Measurements from ENCODE around the gene KLHL3. TPM values are rescaled to one million over a fixed set of nuclear protein-coding genes. Genes with fewer than 3 reads are reported as not detected.
A peak's percentile ranks its signal among the peaks of the same experiment; 100 is the strongest.

The KLHL3 gene
- total and polyA plus RNA-seq, 10 donors, result 1.3 to 17.9 (median 9.5) TPM

DNA sequence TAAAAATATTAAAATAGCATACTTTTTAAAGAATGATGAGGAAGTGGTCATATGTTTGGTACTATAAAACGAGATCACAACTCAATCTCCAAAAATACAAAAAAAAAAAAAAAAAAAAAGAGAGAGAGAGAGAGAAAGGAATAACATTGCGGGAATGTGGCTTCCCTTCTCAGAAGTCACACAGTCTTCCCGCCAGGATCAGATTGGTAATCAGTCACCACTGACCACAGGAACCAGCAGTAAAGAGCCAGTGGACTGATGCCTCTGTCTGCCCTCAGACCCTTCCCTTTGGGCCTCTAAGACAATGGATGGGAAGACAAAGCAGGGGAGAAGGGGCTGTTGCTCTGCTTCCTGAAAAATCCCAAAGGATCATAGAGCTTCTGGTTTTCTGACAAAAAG, 104.9 kb downstream of the KLHL3 start:
- H3K4me3 ChIP-seq, result no peak overlapping the region
- H3K36me3 ChIP-seq, result peaks cover 0 to 5% (median 0%) of the 10 kb centered on the region in 6 donors
- intact Hi-C loops (cut with DNase I; ENCODE audit: low total_unique reads), result no loop called here
- DNase-seq, result no peak
- no peak overlapping the region for H3K27ac ChIP-seq
- no peak for TF ChIP-seq CTCF (IDR thresholded peaks at IDR 0.05 in 8 of 11, conservative IDR thresholded peaks at IDR 0.05 in 3 of 11)
- TF ChIP-seq POLR2AphosphoS5 (IDR thresholded peaks at IDR 0.05), result no peak
- TF ChIP-seq POLR2A (IDR thresholded peaks at IDR 0.05), result no peak
- peaks cover 0 to 15% (median 7%) of the 10 kb centered on the region in 6 donors for H3K4me1 ChIP-seq
- 67 to 81% (median 77%) methylated on average over 3 of the region's 3 CpGs for whole genome bisulfite sequencing, 5 donors
- H3K9me3 ChIP-seq, result no peaks in the 10 kb centered on the region
- no peaks in the 10 kb centered on the region for H3K27me3 ChIP-seq (replicated peaks in 1 of 7)

DNA sequence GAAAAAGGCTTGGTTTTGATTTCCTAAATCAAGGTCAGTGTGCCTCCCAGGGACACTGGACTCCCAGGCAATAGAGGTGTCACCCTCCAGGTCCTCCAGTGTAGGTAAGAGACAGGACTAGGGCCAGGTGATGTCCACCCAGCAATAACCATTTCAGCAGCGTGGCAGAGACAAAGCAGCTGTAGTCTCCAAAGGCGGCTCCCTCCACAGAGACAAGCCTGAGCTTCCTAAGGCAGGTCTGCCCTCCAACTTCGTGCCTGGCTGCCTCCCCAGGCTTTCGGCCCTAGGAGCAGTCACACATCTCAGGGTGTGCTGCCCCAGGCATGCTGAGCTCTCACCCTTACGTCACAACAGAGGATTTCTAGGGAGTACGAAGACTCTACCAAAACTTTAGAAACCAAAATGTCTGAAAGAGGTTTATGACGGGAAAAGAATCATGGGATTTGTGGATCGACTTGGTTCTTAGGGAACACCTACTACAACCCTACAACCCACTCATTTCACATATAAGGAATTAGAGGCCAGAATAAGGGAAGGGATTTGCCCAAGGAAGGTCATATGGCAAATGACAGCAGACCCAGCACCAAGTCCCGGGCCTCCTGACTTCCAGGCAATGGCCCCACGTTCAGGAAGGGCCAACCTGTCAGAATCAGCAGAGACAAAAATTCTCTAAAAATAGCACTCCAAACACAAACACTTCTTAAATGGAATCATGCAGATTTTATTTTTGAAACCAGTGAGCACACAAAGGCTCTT, 105.5 kb downstream of the KLHL3 start:
- no peak overlapping the region for H3K4me3 ChIP-seq

DNA sequence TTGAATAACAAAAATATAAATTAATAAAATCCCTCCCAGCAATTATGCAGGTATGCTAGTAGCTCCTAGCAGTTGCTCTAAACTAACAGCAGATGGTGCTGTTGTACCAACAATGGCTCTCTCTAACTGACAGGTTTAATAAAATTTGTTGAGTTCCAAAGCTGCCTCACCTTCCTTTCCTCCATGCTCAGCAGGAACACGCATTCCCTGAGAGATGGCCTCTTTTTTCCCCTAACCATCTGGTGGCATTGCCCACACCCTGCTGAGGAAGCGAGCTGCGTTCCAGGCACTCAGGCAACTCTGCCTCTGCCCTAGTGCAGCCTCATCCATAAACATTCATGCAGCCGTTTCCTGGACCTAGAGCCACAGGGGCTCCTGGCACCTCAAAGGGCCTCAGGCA, 106.2 kb downstream of the KLHL3 start:
- Histone ChIP-seq H3K27me3 (replicated peaks in 1 of 7) (no peaks in the 10 kb centered on the region), H3K27ac (no peak overlapping the region), H3K36me3 (peaks cover 0 to 17% (median 5%) of the 10 kb centered on the region in 6 donors), H3K4me3 (no peak overlapping the region), H3K4me1 (peaks cover 0 to 15% (median 7%) of the 10 kb centered on the region in 6 donors), H3K9me3 (no peaks in the 10 kb centered on the region)
- TF ChIP-seq CTCF (IDR thresholded peaks at IDR 0.05 in 8 of 11, conservative IDR thresholded peaks at IDR 0.05 in 3 of 11) (peak; percentile 70 to 94 (median 88)), POLR2AphosphoS5 (IDR thresholded peaks at IDR 0.05) (no peak)
- WGBS, 5 donors, result 19 to 57% (median 35%) methylated on average over 3 to 4 of the region's 4 CpGs
- no peak for DNase-seq
- intact Hi-C loops (cut with DNase I; ENCODE audit: low total_unique reads), result loop anchor here (10.0 kb wide), 1 partner anchor 445 kb away; no protein-coding TSS in a partner anchor

More for the DNA sequence above, 105.5 kb downstream of the KLHL3 start:
- peak overlapping the region in 2 of 8 donors; percentile 9 to 29 for H3K27ac ChIP-seq
- peaks cover 0 to 10% (median 1%) of the 10 kb centered on the region in 6 donors for H3K36me3 ChIP-seq
- no peak for TF ChIP-seq POLR2A (IDR thresholded peaks at IDR 0.05)
- no peak for TF ChIP-seq POLR2AphosphoS5 (IDR thresholded peaks at IDR 0.05)
- TF ChIP-seq CTCF (IDR thresholded peaks at IDR 0.05 in 8 of 11, conservative IDR thresholded peaks at IDR 0.05 in 3 of 11), result no peak
- WGBS, 5 donors, result 70 to 85% (median 81%) methylated on average over 9 to 10 of the region's 10 CpGs
- peaks cover 0 to 15% (median 7%) of the 10 kb centered on the region in 6 donors for H3K4me1 ChIP-seq
- no peaks in the 10 kb centered on the region for H3K27me3 ChIP-seq (replicated peaks in 1 of 7)
- no peaks in the 10 kb centered on the region for H3K9me3 ChIP-seq
- intact Hi-C loops (cut with DNase I; ENCODE audit: low total_unique reads), result no loop called here
- no peak for DNase-seq

- Histone ChIP-seq H3K4me3 (no peak overlapping the region), H3K36me3 (peaks cover 0 to 23% (median 6%) of the 10 kb centered on the region in 6 donors), H3K27me3 (replicated peaks in 1 of 7) (no peaks in the 10 kb centered on the region), H3K4me1 (peaks cover 0 to 15% (median 7%) of the 10 kb centered on the region in 6 donors), H3K27ac (no peak overlapping the region), H3K9me3 (no peaks in the 10 kb centered on the region)
- DNase-seq, result no peak
- TF ChIP-seq POLR2AphosphoS5 (IDR thresholded peaks at IDR 0.05) (no peak), POLR2A (IDR thresholded peaks at IDR 0.05) (no peak), CTCF (IDR thresholded peaks at IDR 0.05 in 8 of 11, conservative IDR thresholded peaks at IDR 0.05 in 3 of 11) (no peak)
- intact Hi-C loops (cut with DNase I; ENCODE audit: low total_unique reads), result loop anchor here (10.0 kb wide), 1 partner anchor 447 kb away; no protein-coding TSS in a partner anchor
- WGBS, 5 donors, result 76 to 98% (median 90%) methylated on average over 3 of the region's 3 CpGs
These were observed 108.2 kb downstream of the KLHL3 start for GRCh38 chr5:137627706-137628105.
